ENCODE measurements around the gene BOLA3.
A peak's percentile ranks its signal among the peaks of the same experiment; 100 is the strongest.

Gene BOLA3

DNA sequence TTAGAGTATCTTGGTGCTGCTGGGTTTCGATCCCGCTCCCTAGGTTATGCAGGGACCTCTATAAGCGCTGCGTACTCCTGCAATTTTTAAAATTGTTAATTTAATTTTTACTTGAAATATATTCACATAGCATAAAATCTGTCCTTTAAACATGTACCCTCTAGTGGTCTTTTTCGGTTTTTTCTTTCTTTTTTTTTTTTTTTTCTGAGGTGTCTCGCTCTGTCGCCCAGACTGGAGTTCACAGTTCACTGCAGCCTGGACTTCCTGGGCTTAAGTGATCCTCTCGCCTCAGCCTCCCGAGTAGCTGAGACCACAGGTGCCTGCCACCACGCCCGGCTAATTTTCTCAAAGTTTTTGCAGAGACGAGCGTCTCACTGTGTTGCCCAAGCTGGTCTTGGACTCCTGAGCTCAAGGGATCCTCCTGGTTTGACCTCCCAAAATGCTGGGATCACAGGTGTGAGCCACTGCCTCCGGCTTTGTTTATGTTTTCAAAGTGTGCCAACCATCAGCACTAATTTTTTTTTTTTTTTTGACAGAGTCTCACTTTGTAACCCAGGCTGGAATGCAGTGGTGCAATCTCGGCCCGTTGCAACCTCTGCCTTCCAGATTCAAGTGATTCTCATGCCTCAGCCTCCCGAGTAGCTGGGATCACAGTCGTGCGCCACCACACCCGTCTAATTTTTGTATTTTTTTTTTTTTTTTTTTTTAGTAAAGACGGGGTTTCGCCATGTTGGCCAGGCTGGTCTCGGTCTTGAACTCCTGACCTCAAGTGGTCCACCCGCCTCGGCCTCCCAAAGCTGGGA lies 31.6 kb upstream of the BOLA3 start:
- Histone ChIP-seq H3K4me3 (ENCODE audit: insufficient read depth, low read depth, low read length) (peak overlapping the region; percentile 91), H3K27me3 (ENCODE audit: control insufficient read depth, insufficient read depth, low read length, poor library complexity, severe bottlenecking) (no peaks in the 10 kb centered on the region), H3K27ac (ENCODE audit: insufficient read depth, low read depth, low read length, poor library complexity, severe bottlenecking) (no peak overlapping the region), H3K9me3 (ENCODE audit: control insufficient read depth, low read length) (no peaks in the 10 kb centered on the region), H3K4me1 (ENCODE audit: control insufficient read depth, insufficient read depth, low read length) (no peaks in the 10 kb centered on the region), H3K36me3 (ENCODE audit: control insufficient read depth, insufficient read depth, low read length) (no peaks in the 10 kb centered on the region)
- WGBS, 2 experiments: 68 to 73% methylated on average over 23 to 25 of the region's 25 CpGs

DNA sequence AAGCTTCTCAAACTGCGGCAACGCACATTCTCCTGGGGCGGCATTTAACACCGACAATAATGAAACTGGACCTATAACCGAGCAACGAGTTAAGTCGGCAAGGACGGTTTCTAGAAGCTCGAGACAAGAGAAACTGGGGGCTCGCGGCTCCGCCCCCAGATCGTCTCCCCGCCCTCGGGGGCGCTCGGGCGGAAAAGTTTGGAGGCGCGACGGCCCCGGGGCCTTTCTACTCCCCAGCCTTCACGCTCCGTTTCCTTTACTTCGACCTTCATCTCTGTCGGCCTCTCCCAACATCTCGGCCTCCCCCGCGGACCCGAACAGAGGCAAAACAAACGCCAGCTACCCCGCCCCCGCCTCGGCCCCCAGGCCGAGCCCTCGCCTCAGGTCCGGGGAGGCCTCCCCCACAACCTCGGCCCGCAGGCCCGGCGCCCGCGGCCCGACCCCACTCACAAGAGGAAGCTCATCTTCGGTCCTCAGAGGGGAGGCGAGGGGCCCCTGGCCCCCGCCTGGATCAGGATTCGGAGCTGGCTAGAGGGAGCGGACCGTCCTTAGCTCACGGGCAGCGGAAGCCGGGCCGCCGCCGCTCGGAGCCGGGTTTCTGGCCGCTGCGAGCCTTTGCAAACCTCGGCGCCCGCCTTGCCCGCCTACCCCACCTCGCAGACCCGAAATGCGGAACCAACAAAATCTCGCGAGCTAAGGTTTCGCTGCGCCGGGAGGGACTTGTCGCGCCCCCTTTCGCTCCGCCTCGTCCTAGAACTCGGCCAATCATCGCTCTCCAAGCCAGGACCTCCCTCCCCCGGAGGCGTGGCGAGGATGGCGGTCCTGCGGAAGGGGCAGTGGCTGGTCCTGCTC lies 30.7 kb upstream of the BOLA3 start, which contains the start of gene MOB1A:
MOB1A (minus strand) TSS at position 669 of the 852 bp plus-strand sequence; CDS start at position 464, 205 bp downstream.
- 0% methylated on average over 84 of the region's 84 CpGs for WGBS, 2 experiments
- no peaks in the 10 kb centered on the region for H3K4me1 ChIP-seq (ENCODE audit: control insufficient read depth, insufficient read depth, low read length)
- H3K4me3 ChIP-seq (ENCODE audit: insufficient read depth, low read depth, low read length): peak within 1 kb of the TSS; percentile 91
- H3K9me3 ChIP-seq (ENCODE audit: control insufficient read depth, low read length): no peaks in the 10 kb centered on the region
- H3K36me3 ChIP-seq (ENCODE audit: control insufficient read depth, insufficient read depth, low read length): no peaks in the 10 kb centered on the region
- peak within 1 kb of the TSS; percentile 96 for H3K27ac ChIP-seq (ENCODE audit: insufficient read depth, low read depth, low read length, poor library complexity, severe bottlenecking)
- no peaks in the 10 kb centered on the region for H3K27me3 ChIP-seq (ENCODE audit: control insufficient read depth, insufficient read depth, low read length, poor library complexity, severe bottlenecking)

DNA sequence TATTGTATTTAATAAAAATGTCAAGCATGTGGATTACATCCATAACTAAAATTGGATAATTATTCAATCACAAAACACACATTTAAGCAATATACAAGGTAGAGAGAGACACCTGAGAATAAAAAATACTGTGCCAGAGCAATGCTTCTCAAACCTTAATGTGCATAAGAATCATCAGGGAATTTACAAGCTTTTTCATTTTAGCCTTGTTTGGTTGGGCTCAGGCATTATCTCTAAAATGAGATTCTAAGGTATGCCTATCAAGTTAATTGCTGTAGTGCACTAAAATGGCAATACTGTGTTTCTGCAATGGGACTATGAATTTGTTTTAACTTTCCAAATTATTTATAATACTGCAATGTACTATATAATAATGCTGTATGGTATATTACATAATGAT lies 30.0 kb upstream of the BOLA3 start:
- Histone ChIP-seq H3K4me1 (ENCODE audit: control insufficient read depth, insufficient read depth, low read length) (no peaks in the 10 kb centered on the region), H3K36me3 (ENCODE audit: control insufficient read depth, insufficient read depth, low read length) (no peaks in the 10 kb centered on the region), H3K9me3 (ENCODE audit: control insufficient read depth, low read length) (no peaks in the 10 kb centered on the region), H3K27ac (ENCODE audit: insufficient read depth, low read depth, low read length, poor library complexity, severe bottlenecking) (peak overlapping the region; percentile 96), H3K4me3 (ENCODE audit: insufficient read depth, low read depth, low read length) (peak overlapping the region; percentile 91), H3K27me3 (ENCODE audit: control insufficient read depth, insufficient read depth, low read length, poor library complexity, severe bottlenecking) (no peaks in the 10 kb centered on the region)

DNA sequence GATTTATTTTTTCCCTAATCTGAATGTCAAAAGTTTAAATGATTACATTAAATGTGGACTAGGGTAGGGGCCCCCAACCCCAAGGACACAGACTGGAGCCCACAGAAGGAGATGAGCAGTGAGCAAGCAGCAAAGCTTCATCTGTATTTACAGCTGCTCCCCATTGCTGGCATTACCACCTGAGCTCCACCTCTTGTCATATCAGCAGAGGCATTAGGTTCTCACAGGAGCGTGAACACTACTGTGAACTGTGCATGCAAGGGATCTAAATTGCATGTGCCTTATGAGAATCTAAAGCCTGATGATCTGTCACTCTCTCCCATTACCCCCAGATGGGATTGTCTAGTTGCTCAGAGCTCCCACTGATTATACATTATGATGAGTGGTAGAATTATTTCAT lies 27.2 kb upstream of the BOLA3 start:
- no peaks in the 10 kb centered on the region for H3K4me1 ChIP-seq (ENCODE audit: control insufficient read depth, insufficient read depth, low read length)
- 91 to 92% methylated on average over 1 of the region's 1 CpG for WGBS, 2 experiments
- H3K27me3 ChIP-seq (ENCODE audit: control insufficient read depth, insufficient read depth, low read length, poor library complexity, severe bottlenecking): no peaks in the 10 kb centered on the region
- no peak overlapping the region for H3K27ac ChIP-seq (ENCODE audit: insufficient read depth, low read depth, low read length, poor library complexity, severe bottlenecking)
- no peak overlapping the region for H3K4me3 ChIP-seq (ENCODE audit: insufficient read depth, low read depth, low read length)
- no peaks in the 10 kb centered on the region for H3K9me3 ChIP-seq (ENCODE audit: control insufficient read depth, low read length)
- H3K36me3 ChIP-seq (ENCODE audit: control insufficient read depth, insufficient read depth, low read length): peaks cover 6% of the 10 kb centered on the region

DNA sequence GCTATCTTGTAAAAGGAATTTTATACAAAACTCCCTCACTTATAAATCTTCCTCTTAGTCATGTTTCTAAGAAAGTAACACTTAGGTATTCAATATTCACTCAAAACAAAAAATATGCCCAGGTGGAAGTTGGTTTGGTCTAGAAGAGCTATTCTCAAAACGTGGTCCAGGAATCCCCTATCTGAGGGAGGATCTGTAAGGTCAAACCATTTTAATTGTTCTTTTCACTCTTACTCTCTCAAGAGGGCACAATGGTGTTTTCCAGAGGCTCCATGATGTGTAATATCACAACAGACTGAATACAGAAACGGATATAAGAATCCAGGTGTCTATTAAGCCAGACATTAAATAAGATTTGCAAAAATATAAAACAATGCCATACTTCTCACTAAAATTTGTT lies 21.0 kb upstream of the BOLA3 start:
- no peaks in the 10 kb centered on the region for H3K4me1 ChIP-seq (ENCODE audit: control insufficient read depth, insufficient read depth, low read length)
- H3K27ac ChIP-seq (ENCODE audit: insufficient read depth, low read depth, low read length, poor library complexity, severe bottlenecking): no peak overlapping the region
- H3K4me3 ChIP-seq (ENCODE audit: insufficient read depth, low read depth, low read length): no peak overlapping the region
- no peaks in the 10 kb centered on the region for H3K27me3 ChIP-seq (ENCODE audit: control insufficient read depth, insufficient read depth, low read length, poor library complexity, severe bottlenecking)
- H3K9me3 ChIP-seq (ENCODE audit: control insufficient read depth, low read length): no peaks in the 10 kb centered on the region
- H3K36me3 ChIP-seq (ENCODE audit: control insufficient read depth, insufficient read depth, low read length): peaks cover 45% of the 10 kb centered on the region
- 90% methylated on average over 2 of the region's 2 CpGs; no CpG with 5 or more reads in 1 of the 2 experiments for WGBS, 2 experiments

DNA sequence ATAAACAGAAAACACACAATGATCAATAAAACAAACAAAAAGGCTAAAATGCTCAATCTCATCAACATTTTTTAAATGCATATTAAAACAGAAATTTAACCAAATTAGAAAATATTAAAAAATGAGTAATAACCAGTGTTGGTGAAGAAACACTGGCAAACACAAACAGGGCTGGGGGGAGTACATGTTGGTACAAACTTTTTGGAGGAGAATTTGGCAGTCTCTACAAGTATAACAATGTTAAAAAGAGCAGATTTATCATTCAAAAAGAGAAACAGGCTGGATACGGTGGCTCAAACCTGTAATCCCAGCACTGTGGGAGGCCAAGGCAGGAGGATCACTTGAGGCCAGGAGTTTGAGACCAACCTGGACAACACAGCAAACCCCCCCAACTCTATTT lies 17.0 kb upstream of the BOLA3 start:
- H3K27me3 ChIP-seq (ENCODE audit: control insufficient read depth, insufficient read depth, low read length, poor library complexity, severe bottlenecking): no peaks in the 10 kb centered on the region

DNA sequence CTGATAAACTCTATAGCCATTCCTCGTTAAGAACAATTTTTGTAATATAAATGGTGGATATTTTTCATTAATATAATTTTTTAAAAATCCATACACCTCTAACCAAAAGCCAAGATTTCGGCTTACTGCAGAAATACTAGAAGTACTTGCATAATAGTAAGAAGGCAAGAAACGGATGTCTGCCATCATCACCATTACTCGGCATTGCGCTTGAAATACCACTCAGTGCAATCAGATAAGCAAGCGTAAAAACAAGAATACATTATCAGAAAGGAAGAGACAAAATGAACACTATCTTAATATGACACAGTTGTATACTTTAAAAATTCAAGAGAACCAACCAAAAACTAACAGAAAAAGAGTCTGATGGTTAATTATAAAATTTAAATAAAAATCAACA lies 15.2 kb upstream of the BOLA3 start:
- 97% methylated on average over 5 of the region's 6 CpGs for WGBS, 2 experiments

More for the DNA sequence above, 17.0 kb upstream of the BOLA3 start:
- Histone ChIP-seq H3K9me3 (ENCODE audit: control insufficient read depth, low read length) (no peaks in the 10 kb centered on the region), H3K4me1 (ENCODE audit: control insufficient read depth, insufficient read depth, low read length) (no peaks in the 10 kb centered on the region), H3K4me3 (ENCODE audit: insufficient read depth, low read depth, low read length) (no peak overlapping the region), H3K27ac (ENCODE audit: insufficient read depth, low read depth, low read length, poor library complexity, severe bottlenecking) (no peak overlapping the region), H3K36me3 (ENCODE audit: control insufficient read depth, insufficient read depth, low read length) (peaks cover 59% of the 10 kb centered on the region)
- WGBS, 2 experiments: 92 to 95% methylated on average over 1 of the region's 1 CpG

DNA sequence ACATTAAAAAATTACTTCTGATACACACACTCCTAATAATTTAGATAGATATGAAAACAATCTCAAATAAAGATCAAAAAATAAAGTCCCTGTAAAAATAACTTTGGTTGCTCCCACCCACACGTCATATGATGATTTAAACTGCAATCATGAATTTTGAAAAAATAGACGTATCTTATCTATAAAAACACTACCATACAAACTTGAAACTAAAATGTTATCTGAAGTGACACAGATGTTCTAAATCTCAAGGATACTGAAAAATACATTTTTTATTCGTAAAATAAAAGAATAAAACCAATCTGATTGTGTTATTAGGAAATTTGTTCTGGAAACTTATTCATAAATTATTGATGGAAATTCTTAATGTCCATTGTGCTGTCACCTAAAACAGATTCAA lies 8.1 kb upstream of the BOLA3 start:
- H3K36me3 ChIP-seq (ENCODE audit: control insufficient read depth, insufficient read depth, low read length): peaks cover 28% of the 10 kb centered on the region
- H3K9me3 ChIP-seq (ENCODE audit: control insufficient read depth, low read length): no peaks in the 10 kb centered on the region
- 94% methylated on average over 2 of the region's 3 CpGs; no CpG with 5 or more reads in 1 of the 2 experiments for WGBS, 2 experiments
- H3K27ac ChIP-seq (ENCODE audit: insufficient read depth, low read depth, low read length, poor library complexity, severe bottlenecking): no peak overlapping the region
- no peak overlapping the region for H3K4me3 ChIP-seq (ENCODE audit: insufficient read depth, low read depth, low read length)
- no peaks in the 10 kb centered on the region for H3K4me1 ChIP-seq (ENCODE audit: control insufficient read depth, insufficient read depth, low read length)
- no peaks in the 10 kb centered on the region for H3K27me3 ChIP-seq (ENCODE audit: control insufficient read depth, insufficient read depth, low read length, poor library complexity, severe bottlenecking)

More for the DNA sequence above, 15.2 kb upstream of the BOLA3 start:
- no peak overlapping the region for H3K27ac ChIP-seq (ENCODE audit: insufficient read depth, low read depth, low read length, poor library complexity, severe bottlenecking)
- H3K36me3 ChIP-seq (ENCODE audit: control insufficient read depth, insufficient read depth, low read length): peaks cover 49% of the 10 kb centered on the region
- no peaks in the 10 kb centered on the region for H3K9me3 ChIP-seq (ENCODE audit: control insufficient read depth, low read length)
- no peaks in the 10 kb centered on the region for H3K4me1 ChIP-seq (ENCODE audit: control insufficient read depth, insufficient read depth, low read length)
- no peak overlapping the region for H3K4me3 ChIP-seq (ENCODE audit: insufficient read depth, low read depth, low read length)
- no peaks in the 10 kb centered on the region for H3K27me3 ChIP-seq (ENCODE audit: control insufficient read depth, insufficient read depth, low read length, poor library complexity, severe bottlenecking)

DNA sequence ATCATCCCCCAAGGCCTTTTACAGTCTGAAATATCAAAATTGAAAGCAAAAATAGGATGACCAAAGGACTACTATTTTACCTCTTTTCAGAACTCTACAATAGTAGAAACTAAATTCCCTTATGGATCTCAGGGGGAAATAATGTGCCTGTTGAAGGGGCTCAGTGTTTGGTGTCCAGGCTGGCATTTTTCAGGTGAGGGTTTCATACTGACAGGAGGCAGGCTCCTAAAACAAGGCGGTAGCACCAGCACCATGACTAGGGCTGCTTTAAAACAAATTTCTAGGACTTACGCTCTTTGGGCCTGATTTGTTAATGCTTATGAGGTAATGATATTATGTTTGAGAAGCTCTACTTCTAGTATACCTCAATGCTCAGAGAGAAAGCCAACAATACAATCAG lies 5.2 kb upstream of the BOLA3 start:
- H3K4me3 ChIP-seq (ENCODE audit: insufficient read depth, low read depth, low read length): no peak overlapping the region
- no peaks in the 10 kb centered on the region for H3K9me3 ChIP-seq (ENCODE audit: control insufficient read depth, low read length)
- H3K27me3 ChIP-seq (ENCODE audit: control insufficient read depth, insufficient read depth, low read length, poor library complexity, severe bottlenecking): no peaks in the 10 kb centered on the region
- H3K36me3 ChIP-seq (ENCODE audit: control insufficient read depth, insufficient read depth, low read length): peaks cover 16% of the 10 kb centered on the region
- H3K4me1 ChIP-seq (ENCODE audit: control insufficient read depth, insufficient read depth, low read length): no peaks in the 10 kb centered on the region
- WGBS, 2 experiments: 96 to 100% methylated on average over 2 of the region's 2 CpGs
- H3K27ac ChIP-seq (ENCODE audit: insufficient read depth, low read depth, low read length, poor library complexity, severe bottlenecking): no peak overlapping the region

Data from ectodermal cell (in vitro differentiated cells).